GM08714 (cell line): Measurements from ENCODE around the gene ARVCF.

Experiments
- H3K4me3 ChIP-seq: fragments of 200-500 bp; sonication (Bioruptor generic); 2 replicates; pipeline ENCODE4 v1.5.1; 2014; ENCODE audit warnings: mild to moderate bottlenecking, low read length, inconsistent platforms
- ZNF274 ChIP-seq: IDR thresholded peaks from 2 replicates; pipeline ENCODE4 v1.6.1; 2012; ENCODE audit warnings: mild to moderate bottlenecking, low read depth, low read length

The ARVCF gene

DNA sequence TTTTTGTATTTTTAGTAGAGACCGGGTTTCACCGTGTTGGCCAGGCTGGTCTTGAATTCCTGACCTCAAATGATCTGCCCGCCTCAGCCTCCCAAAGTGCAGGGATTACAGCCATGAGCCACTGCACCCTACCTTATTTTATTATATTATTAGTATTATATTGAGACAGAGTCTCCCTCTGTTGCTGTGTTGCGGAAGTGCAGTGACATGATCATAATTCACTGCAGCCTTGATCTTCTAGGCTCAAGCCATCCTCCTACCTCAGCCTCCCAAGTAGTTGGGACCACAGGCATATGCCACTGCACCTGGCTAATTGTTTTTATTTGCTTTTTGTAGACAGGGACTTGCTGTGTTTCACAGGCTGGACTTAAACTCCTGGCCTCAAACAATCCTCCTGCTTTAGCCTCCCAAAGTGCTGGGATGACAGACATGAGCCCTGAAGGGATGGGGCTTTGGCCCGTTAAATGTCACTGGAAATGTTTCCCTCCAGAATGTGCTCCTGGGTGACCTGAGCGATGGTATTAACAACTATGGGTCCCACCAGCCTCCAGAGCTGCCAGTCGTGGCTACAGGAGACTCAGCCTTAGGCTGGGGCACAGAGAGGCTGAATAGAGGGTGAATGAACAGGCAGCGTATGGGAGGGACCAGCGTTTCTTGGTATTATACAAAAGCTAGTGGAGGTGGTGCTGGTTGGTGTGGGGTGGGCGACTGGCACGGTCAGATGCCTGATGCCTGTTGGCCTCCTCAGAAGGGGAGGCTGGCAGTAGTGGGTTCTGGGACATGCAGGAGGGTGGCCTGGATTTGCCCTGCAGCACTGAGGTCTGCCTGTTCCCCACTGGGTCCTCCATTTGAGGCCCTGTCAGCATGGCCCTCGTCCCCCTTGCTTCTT lies 11.6 kb upstream of the ARVCF start:
- H3K4me3 ChIP-seq: no peak overlapping the region
- no peak for TF ChIP-seq ZNF274

GRCh38 chr22:20026996-20027601 lies 10.5 kb upstream of the ARVCF start:
- H3K4me3 ChIP-seq: no peak overlapping the region
- TF ChIP-seq ZNF274: no peak

DNA sequence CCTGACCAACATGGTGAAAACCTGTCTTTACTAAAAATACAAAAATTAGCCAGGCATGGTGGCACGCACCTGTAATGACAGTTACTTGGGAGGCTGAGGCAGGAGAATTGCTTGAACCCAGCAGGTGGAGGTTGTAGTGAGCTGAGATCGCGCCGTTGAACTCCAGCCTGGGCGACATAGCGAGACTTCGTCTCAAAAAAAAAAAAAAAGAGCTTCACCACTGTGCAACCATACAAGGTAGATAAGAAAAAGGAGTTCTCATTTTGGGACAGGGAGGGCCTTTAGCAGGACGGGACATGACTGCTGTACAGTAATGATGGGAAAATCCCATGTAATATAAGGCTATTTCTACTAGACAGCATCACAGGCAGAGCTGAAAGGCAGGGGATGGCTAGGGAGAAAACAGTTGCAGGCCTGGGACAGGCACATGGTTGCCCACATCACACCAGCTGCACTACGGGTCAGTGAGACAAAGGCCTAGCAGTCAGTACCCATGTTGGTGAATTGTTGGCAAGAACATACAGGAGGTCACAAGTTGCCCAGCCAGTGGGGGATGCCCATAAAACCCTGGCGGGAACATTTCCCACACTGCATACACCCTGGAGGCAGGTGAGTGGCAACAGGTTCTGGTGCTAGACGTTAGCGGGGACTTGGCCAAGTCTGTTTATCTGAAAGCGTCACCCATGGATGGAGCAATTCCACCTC lies 9.7 kb upstream of the ARVCF start:
- no peak overlapping the region for H3K4me3 ChIP-seq
- no peak for TF ChIP-seq ZNF274

GRCh38 chr22:20025401-20026203 lies 9.0 kb upstream of the ARVCF start:
- no peak overlapping the region for H3K4me3 ChIP-seq
- TF ChIP-seq ZNF274: no peak

GRCh38 chr22:20024650-20025397 lies 8.2 kb upstream of the ARVCF start:
- TF ChIP-seq ZNF274: no peak
- H3K4me3 ChIP-seq: no peak overlapping the region

DNA sequence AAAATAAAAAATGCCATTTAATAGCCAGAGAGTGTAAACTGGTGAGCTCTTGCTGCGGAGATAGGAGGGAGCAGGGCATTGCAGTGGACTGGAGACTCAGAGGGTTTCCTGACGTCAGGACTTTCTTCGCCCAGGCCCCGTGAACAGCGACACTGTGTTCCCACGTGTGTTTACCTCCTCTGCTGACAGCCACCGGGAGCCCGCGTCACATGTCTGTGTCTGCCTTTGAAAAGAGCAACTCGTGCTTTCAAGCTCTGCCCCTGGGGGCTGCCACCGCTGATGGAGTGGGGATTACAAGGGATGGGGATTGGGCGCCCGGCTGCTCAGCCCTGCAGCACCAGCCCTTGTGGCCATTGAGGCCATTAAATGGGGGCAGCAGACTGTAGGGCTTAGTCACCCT lies 7.6 kb upstream of the ARVCF start:
- no peak overlapping the region for H3K4me3 ChIP-seq
- TF ChIP-seq ZNF274: no peak

- TF ChIP-seq ZNF274: no peak
- H3K4me3 ChIP-seq: no peak overlapping the region
Observed at GRCh38 chr22:20022978-20023613, 6.5 kb upstream of the ARVCF start.

GRCh38 chr22:20022231-20022977 lies 5.8 kb upstream of the ARVCF start:
- H3K4me3 ChIP-seq: peak overlapping the region; percentile 93; the same call in 1 of the 2 replicates
- no peak for TF ChIP-seq ZNF274

GRCh38 chr22:20021196-20022181 lies 4.9 kb upstream of the ARVCF start:
- no peak for TF ChIP-seq ZNF274
- peak overlapping the region; percentile 93 for H3K4me3 ChIP-seq

DNA sequence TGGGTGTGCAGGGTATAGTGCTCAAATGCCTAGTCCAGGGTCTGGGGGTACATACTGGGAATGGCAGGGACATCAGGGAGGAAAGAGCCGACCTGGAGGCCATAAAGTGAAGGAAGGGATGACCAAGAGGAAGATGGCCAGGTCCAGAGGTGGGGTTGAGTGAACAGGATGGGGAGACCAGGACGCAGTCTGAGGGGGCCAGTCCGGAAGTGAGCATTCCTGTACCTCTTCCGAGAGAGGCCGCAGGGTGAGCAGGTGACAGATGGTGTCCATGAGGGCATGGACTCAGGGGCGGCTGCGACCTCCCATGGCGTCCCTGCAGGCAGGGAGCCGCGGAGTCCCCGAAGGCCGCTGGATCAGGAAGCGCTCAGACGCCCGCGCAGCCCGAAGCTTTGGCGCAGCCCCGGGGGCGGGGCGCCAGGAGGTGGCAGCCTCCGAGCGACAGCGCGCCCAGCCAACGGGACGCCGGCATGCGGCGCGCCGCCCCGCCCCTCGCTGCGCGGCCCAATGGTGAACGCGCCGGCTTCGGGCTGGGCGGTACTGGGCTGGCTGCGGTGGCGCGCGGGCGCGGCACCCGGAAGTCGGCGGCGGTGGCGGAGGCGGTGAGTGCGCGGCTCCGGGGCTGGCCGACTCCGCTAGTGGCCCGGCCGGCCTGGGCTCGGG lies 4.0 kb upstream of the ARVCF start, which contains the start of gene TANGO2:
TANGO2 (plus strand) TSS at position 578 of the 663 bp plus-strand sequence. CDS start 15,689 bp downstream, outside the sequence.
- TF ChIP-seq ZNF274: no peak
- H3K4me3 ChIP-seq: peak within 1 kb of the TSS; percentile 93
